Endodermal cell (in vitro differentiated cells): ENCODE measurements around the gene RILPL1. TPM values are rescaled to one million over a fixed set of nuclear protein-coding genes. Genes with fewer than 3 reads are reported as not detected.

ENCODE experiments used
- DNase-seq: peaks from one replicate; pipeline ENCODE4 v3.0.0-alpha.2; 2017
- H3K27ac ChIP-seq: 2 replicates; pipeline ENCODE4 v1.5.1; 2013; ENCODE audit warnings: mild to moderate bottlenecking, low read depth, low read length, moderate library complexity
- H3K27me3 ChIP-seq: 2 replicates; pipeline ENCODE4 v1.6.1; 2013; ENCODE audit warnings: mild to moderate bottlenecking, low read length, moderate library complexity; ENCODE audit not compliant: insufficient read depth, control insufficient read depth, poor library complexity, severe bottlenecking
- H3K36me3 ChIP-seq: 2 replicates; pipeline ENCODE4 v1.7.0; 2013; ENCODE audit warnings: mild to moderate bottlenecking, low read length, moderate library complexity; ENCODE audit not compliant: control insufficient read depth, insufficient read depth
- H3K4me1 ChIP-seq: one replicate; pipeline ENCODE4 v1.7.0; 2013; ENCODE audit warnings: low read length; ENCODE audit not compliant: control insufficient read depth, insufficient read depth
- H3K4me3 ChIP-seq: 2 replicates; pipeline ENCODE4 v1.5.1; 2013; ENCODE audit warnings: mild to moderate bottlenecking, low read length, moderate library complexity
- H3K9ac ChIP-seq: 2 replicates; pipeline ENCODE4 v1.6.1; 2013; ENCODE audit warnings: mild to moderate bottlenecking, low read length, moderate library complexity; ENCODE audit not compliant: poor library complexity, severe bottlenecking; ENCODE audit errors: extremely low read depth
- H3K9me3 ChIP-seq: 2 replicates; pipeline ENCODE4 v1.6.1; 2013; ENCODE audit warnings: mild to moderate bottlenecking, low read length, moderate library complexity; ENCODE audit not compliant: control insufficient read depth
- H3K27ac Mint-ChIP-seq: 2 replicates; pipeline ENCODE4 v1.8.0; 2020; ENCODE audit warnings: mixed read lengths
- H3K27me3 Mint-ChIP-seq: 2 replicates; pipeline ENCODE4 v1.8.0; 2021; ENCODE audit warnings: mild to moderate bottlenecking, mixed read lengths; ENCODE audit not compliant: insufficient read depth
- H3K36me3 Mint-ChIP-seq: 2 replicates; pipeline ENCODE4 v1.8.0; 2020; ENCODE audit warnings: low read depth, mixed read lengths
- H3K4me1 Mint-ChIP-seq: 2 replicates; pipeline ENCODE4 v1.8.0; 2020; ENCODE audit warnings: mixed read lengths
- H3K4me3 Mint-ChIP-seq: 2 replicates; pipeline ENCODE4 v1.8.0; 2020; ENCODE audit warnings: mild to moderate bottlenecking, moderate library complexity, mixed read lengths
- H3K9me3 Mint-ChIP-seq: 2 replicates; pipeline ENCODE4 v1.8.0; 2020; ENCODE audit warnings: mild to moderate bottlenecking, mixed read lengths
- WGBS, 2 experiments: methylation state at CpG; one replicate each; pipeline versions ENCODE4 v1.1.5 to v1.1.7; 2013; ENCODE audit warnings: missing lambda C conversion rate in 2 of 2, mixed read lengths in 1 of 2; ENCODE audit not compliant: insufficient coverage in 1 of 2, insufficient read length in 1 of 2; 5-methylcytosine and 5-hydroxymethylcytosine counted together
- total RNA-seq, 2 donors: library from RNA; stranded (reverse); fragmentation: NEBNext Ultra II Directional in 1 of 2; extraction: Animal tissue kit (Norgen Biotek cat#: 25700) in 1 of 2; gene quantifications; 2 replicates in 1 of 2; 3 replicates in 1 of 2; pipeline ENCODE4 v1.2.1, GENCODE V29; 2021
- TF ChIP-seq, protein P1 (sequence below): fragments of 200-600 bp; sonication (generic); conservative IDR thresholded peaks from 2 replicates; pipeline ENCODE4 v1.5.0; 2021; ENCODE audit warnings: antibody characterized with exemption, mild to moderate bottlenecking

Gene RILPL1
- total RNA-seq, 2 donors from 2014 or later, result 19.0 to 25.2 TPM

DNA sequence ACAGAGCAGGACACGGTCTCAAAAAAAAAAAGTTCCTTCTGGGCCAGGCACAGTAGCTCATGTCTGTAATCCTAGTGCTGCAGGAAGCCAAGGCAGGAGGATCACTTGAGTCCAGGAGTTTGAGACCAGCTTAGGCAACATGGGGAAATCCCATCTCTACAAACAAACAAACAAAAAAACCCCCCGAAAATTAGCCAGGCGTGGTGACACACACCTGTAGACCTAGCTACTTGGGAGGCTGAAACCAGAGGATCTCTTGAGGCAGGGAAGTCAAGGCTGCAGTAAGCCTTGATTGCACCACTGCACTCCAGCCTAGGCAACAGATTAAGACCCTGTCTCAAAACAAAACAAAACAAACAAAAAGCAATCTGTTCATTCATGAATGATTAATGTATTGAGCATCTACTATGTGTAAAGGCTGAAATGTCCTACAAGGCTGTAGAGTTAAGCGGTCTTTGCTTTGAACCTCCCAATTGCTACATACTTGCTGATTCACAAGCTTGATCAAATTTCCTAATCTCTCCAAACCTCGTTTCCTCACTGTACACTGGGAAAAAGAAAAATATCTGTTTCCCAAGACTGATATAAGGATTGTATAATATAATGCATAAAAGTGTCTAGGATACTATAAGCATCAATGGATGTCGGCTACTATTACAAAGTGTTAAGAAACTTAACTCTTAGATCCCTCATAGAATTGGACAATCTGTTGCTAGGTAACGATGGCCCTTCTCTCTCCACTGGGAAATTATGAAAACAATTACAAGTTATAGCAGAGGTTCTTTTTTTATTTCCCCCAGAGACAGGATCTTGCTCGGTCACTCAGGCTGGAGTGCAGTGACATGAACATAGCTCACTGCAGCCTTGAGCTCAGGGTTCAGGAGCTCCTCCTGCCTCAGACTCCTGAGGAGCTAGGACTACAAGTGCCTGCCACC, 89.2 kb downstream of the RILPL1 start:
- Mint-ChIP-seq H3K27ac (no peak overlapping the region), H3K36me3 (no peaks in the 10 kb centered on the region), H3K4me1 (peaks cover 7% of the 10 kb centered on the region), H3K9me3 (no peaks in the 10 kb centered on the region), H3K27me3 (no peaks in the 10 kb centered on the region), H3K4me3 (no peak overlapping the region)
- Histone ChIP-seq H3K27ac (no peak overlapping the region), H3K4me1 (no peaks in the 10 kb centered on the region), H3K27me3 (no peaks in the 10 kb centered on the region), H3K4me3 (no peak overlapping the region), H3K36me3 (no peaks in the 10 kb centered on the region), H3K9ac (no peak overlapping the region), H3K9me3 (no peaks in the 10 kb centered on the region)
- TF ChIP-seq, protein P1, sequence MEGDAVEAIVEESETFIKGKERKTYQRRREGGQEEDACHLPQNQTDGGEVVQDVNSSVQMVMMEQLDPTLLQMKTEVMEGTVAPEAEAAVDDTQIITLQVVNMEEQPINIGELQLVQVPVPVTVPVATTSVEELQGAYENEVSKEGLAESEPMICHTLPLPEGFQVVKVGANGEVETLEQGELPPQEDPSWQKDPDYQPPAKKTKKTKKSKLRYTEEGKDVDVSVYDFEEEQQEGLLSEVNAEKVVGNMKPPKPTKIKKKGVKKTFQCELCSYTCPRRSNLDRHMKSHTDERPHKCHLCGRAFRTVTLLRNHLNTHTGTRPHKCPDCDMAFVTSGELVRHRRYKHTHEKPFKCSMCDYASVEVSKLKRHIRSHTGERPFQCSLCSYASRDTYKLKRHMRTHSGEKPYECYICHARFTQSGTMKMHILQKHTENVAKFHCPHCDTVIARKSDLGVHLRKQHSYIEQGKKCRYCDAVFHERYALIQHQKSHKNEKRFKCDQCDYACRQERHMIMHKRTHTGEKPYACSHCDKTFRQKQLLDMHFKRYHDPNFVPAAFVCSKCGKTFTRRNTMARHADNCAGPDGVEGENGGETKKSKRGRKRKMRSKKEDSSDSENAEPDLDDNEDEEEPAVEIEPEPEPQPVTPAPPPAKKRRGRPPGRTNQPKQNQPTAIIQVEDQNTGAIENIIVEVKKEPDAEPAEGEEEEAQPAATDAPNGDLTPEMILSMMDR, result no peak
- no peak for DNase-seq
- 91 to 94% methylated on average over 6 to 7 of the region's 8 CpGs for WGBS, 2 experiments

DNA sequence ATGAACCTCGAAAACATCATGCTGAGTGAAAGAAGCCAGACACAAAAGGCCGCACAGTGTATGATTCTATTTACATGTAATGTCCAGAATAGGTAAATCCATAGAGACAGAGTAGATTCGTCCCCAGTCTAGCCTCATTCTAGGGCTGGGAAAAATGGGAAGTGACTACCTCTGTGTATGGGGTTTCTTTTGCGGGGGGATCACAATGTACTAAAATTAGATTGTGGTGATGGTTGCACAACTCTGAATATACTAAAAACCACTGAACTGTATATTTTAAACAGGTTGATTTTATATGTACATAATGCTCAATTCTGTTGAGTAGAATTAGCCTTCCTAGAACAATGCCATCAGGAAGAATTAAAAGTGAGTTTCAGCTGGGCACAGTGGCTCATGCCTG, 90.7 kb downstream of the RILPL1 start:
- no peak overlapping the region for H3K9ac ChIP-seq
- WGBS, 2 experiments, result 95 to 97% methylated on average over 3 to 4 of the region's 4 CpGs
- H3K4me3 ChIP-seq, result no peak overlapping the region
- peaks cover 3% of the 10 kb centered on the region for H3K27me3 ChIP-seq
- TF ChIP-seq, protein P1, result no peak
- Mint-ChIP-seq H3K36me3 (no peaks in the 10 kb centered on the region), H3K4me3 (no peak overlapping the region), H3K27me3 (peaks cover 4% of the 10 kb centered on the region), H3K4me1 (peaks cover 7% of the 10 kb centered on the region), H3K9me3 (no peaks in the 10 kb centered on the region), H3K27ac (no peak overlapping the region)
- H3K36me3 ChIP-seq, result no peaks in the 10 kb centered on the region
- H3K4me1 ChIP-seq, result no peaks in the 10 kb centered on the region
- no peak for DNase-seq
- no peaks in the 10 kb centered on the region for H3K9me3 ChIP-seq
- H3K27ac ChIP-seq, result no peak overlapping the region

DNA sequence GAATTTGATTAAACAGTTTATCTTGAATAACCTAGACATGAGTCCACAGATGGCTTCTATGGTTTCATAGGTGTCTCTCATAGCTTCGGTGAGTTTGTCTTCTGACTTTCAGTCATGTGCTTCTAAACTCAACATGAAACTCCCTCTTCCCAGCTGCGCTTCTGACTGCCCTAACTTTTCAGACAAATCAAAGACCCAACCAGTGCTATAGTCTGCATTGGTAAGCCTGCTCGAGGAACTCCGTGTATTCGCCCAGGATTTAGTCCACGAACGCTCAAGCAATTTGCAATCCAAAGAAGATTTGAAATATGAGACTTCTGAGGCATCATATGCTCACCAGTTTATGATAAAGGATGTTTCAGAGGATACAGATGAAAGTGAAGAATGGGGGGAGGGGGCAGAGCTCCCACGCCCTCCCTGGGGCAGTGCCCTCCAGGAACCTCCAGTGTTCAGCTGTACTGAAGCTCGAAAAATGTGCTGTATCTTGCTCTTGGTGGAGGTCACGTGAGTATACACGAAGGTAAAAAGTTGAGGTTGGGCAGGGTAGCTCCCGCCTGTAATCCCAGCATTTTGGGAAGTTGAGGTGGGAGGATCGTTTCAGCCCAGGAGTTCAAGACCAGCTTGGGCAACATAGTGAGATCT, 91.9 kb downstream of the RILPL1 start:
- Histone ChIP-seq H3K27me3 (peaks cover 12% of the 10 kb centered on the region), H3K9ac (no peak overlapping the region), H3K36me3 (no peaks in the 10 kb centered on the region), H3K4me1 (no peaks in the 10 kb centered on the region), H3K27ac (no peak overlapping the region), H3K4me3 (no peak overlapping the region), H3K9me3 (no peaks in the 10 kb centered on the region)
- TF ChIP-seq, protein P1, result no peak
- WGBS, 2 experiments, result 84 to 88% methylated on average over 11 to 13 of the region's 13 CpGs
- no peaks in the 10 kb centered on the region for H3K9me3 Mint-ChIP-seq
- H3K27ac Mint-ChIP-seq, result no peak overlapping the region
- peaks cover 15% of the 10 kb centered on the region for H3K27me3 Mint-ChIP-seq
- no peaks in the 10 kb centered on the region for H3K36me3 Mint-ChIP-seq
- H3K4me3 Mint-ChIP-seq, result no peak overlapping the region
- no peak for DNase-seq
- peaks cover 7% of the 10 kb centered on the region for H3K4me1 Mint-ChIP-seq
